ENCODE data around the gene OTUB1. TPM values are rescaled to one million over a fixed set of nuclear protein-coding genes. Genes with fewer than 3 reads are reported as not detected.

Gene OTUB1
- total and polyA plus RNA-seq, 2 of the 4 experiments (the other 2 are of a cell fraction): 69.0 to 168 TPM

- ChIA-PET POLR2A (ENCODE audit: unreplicated experiment) (no interaction called here), CTCF (no interaction called here)
- Histone ChIP-seq H4K5ac (ENCODE audit: low read depth, low read length) (peak within 1 kb of the TSS; percentile 53), H2AK5ac (ENCODE audit: low read depth, low read length) (peak within 1 kb of the TSS; percentile 79; the same call in 1 of the 2 replicates), H3K36me3 (ENCODE audit: control insufficient read depth, insufficient read depth, low read length) (no peaks in the 10 kb centered on the region), H3K9ac (ENCODE audit: low read depth, low read length) (peak within 1 kb of the TSS; percentile 91), H3K79me1 (ENCODE audit: low read depth in 1 of 2, low read length in 2 of 2) (peaks cover 20 to 41% of the 10 kb centered on the region in 2 experiments), H2BK120ac (ENCODE audit: low read depth, low read length) (peak within 1 kb of the TSS; percentile 13; the same call in 1 of the 2 replicates), H3K4me2 (ENCODE audit: low read depth, low read length) (peak within 1 kb of the TSS; percentile 99), H3K18ac (ENCODE audit: low read depth, low read length) (peak within 1 kb of the TSS; percentile 36; the same call in 1 of the 2 replicates), H3K56ac (ENCODE audit: extremely low read depth, insufficient read depth, low read length) (peak within 1 kb of the TSS; percentile 53), H4K20me1 (ENCODE audit: insufficient read depth, low read length) (peaks cover 3% of the 10 kb centered on the region; the same call in 1 of the 2 replicates), H3K27ac (ENCODE audit: insufficient read depth, low read length) (peak within 1 kb of the TSS; percentile 81), H3K4me1 (ENCODE audit: control insufficient read depth, insufficient read depth, low read length) (no peaks in the 10 kb centered on the region), H3K9me1 (ENCODE audit: insufficient read depth, low read length) (no peaks in the 10 kb centered on the region), H4K91ac (ENCODE audit: insufficient read depth, low read depth, low read length) (peak within 1 kb of the TSS; percentile 83; the same call in 1 of the 2 replicates), H3K4me3 (ENCODE audit: insufficient read depth, low read depth, low read length) (peak within 1 kb of the TSS; percentile 90), H3K14ac (replicated peaks; ENCODE audit: low read depth, low read length) (peak within 1 kb of the TSS; percentile 95), H2AK9ac (replicated peaks; ENCODE audit: low read depth, low read length, poor library complexity) (peak within 1 kb of the TSS; percentile 96), H3K9me3 (ENCODE audit: control insufficient read depth, insufficient read depth, low read length) (no peaks in the 10 kb centered on the region), H2BK5ac (ENCODE audit: low read depth, low read length, poor library complexity, severe bottlenecking) (peak within 1 kb of the TSS; percentile 59), H3K23ac (ENCODE audit: low read depth, low read length) (peak within 1 kb of the TSS; percentile 81), H2AFZ (replicated peaks; ENCODE audit: low read length, poor library complexity) (peak within 1 kb of the TSS; percentile 98), H2BK15ac (ENCODE audit: low read depth, low read length) (no peak within 1 kb of the TSS; the same call in 2 of the 3 replicates), H3K4ac (ENCODE audit: low read depth, low read length) (peak within 1 kb of the TSS; percentile 83), H4K8ac (ENCODE audit: low read depth in 2 of 2, low read length in 2 of 2) (peak within 1 kb of the TSS; percentile 90 to 96), H3K27me3 (ENCODE audit: control insufficient read depth, insufficient read depth, low read length) (no peaks in the 10 kb centered on the region), H2BK20ac (ENCODE audit: low read depth, low read length) (peak within 1 kb of the TSS; percentile 37; the same call in 1 of the 2 replicates)
- dilution Hi-C loops (cut with HindIII; ENCODE audit: low sequenced_read_pairs, unreplicated experiment): no loop called here
- WGBS, 2 experiments (ENCODE audit: extremely low coverage in 2 of 2, insufficient read length in 1 of 2): 0% methylated on average over 25 of the region's 92 CpGs; no CpG with 5 or more reads in 1 of the 2 experiments
- DNase-seq: peak; percentile 94
- in situ Hi-C loops (cut with MboI; ENCODE audit: low sequenced_read_pairs): loop anchor here (25.0 kb wide), 1 partner anchor 451 kb away; the partner anchor contains the start of gene PLAAT5
- ATAC-seq (ENCODE audit: low read depth): peak; percentile 98
- no TSS peak for BruUV-seq (replicated peaks)
- intact Hi-C loops (cut with micrococcal nuclease): loop anchor here (2.0 kb wide), 1 partner anchor 22 kb away; the partner anchor contains the start of gene RCOR2
- TF ChIP-seq MXI1 (IDR thresholded peaks at IDR 0.05; ENCODE audit: borderline replicate concordance, low read depth, low read length): peak; percentile 85
- no peak for TF ChIP-seq RCOR1 (IDR thresholded peaks at IDR 0.05; ENCODE audit: insufficient replicate concordance, low read length)
- TF ChIP-seq NFE2L2 (IDR thresholded peaks at IDR 0.05; ENCODE audit: low read depth, low read length): no peak
- TF ChIP-seq CEBPB (IDR thresholded peaks at IDR 0.05; ENCODE audit: low read depth, low read length): no peak
- no peak for TF ChIP-seq SMC3 (IDR thresholded peaks at IDR 0.05; ENCODE audit: low read depth, low read length)
- no peak for TF ChIP-seq ELK1 (IDR thresholded peaks at IDR 0.05; ENCODE audit: borderline replicate concordance, low read depth, low read length)
- TF ChIP-seq MAZ (IDR thresholded peaks at IDR 0.05; ENCODE audit: borderline replicate concordance, low read depth, low read length): peak; percentile 95
- no peak for TF ChIP-seq MAFK (IDR thresholded peaks at IDR 0.05; ENCODE audit: low read depth, low read length)
- peak; percentile 89 for TF ChIP-seq USF2 (IDR thresholded peaks at IDR 0.05; ENCODE audit: low read depth, low read length)
- TF ChIP-seq CTCF (conservative IDR thresholded peaks at IDR 0.05; ENCODE audit: low read depth, low read length): 0 out of 2 replicates have a peak, but pooled peaks have one; percentile 5
- TF ChIP-seq POLR2A (IDR thresholded peaks at IDR 0.05; ENCODE audit: low read depth, low read length): no peak
- no peak for TF ChIP-seq CHD1 (IDR thresholded peaks at IDR 0.05; ENCODE audit: low read depth, low read length)
These were observed 47.5 kb upstream of the OTUB1 start, which contains the start of gene NAA40 for GRCh38 chr11:63938479-63939396. Gene NAA40 (plus strand): TSS chr11:63939002. CDS start chr11:63939097, 95 bp downstream.
